GM12864 (cell line): ENCODE measurements around the gene ATRNL1.
"Not testable (repeated sequence)": the region's sequence is repeated elsewhere in the genome, so short reads cannot be mapped to it uniquely, and the experiment has no call there.

Experiments
- DNase-seq: peaks from one replicate; pipeline ENCODE4 v3.0.0-alpha.2; 2011; ENCODE audit warnings: low read depth
- H3K4me3 ChIP-seq: 2 replicates; pipeline ENCODE4 v1.5.1; 2011; ENCODE audit warnings: mild to moderate bottlenecking, low read depth, low read length, control low read depth
- CTCF ChIP-seq: IDR thresholded peaks from 2 replicates; pipeline ENCODE4 v1.5.1; 2011; ENCODE audit warnings: low read depth, mild to moderate bottlenecking, moderate library complexity, low read length, control low read depth, inconsistent platforms; ENCODE audit errors: missing control alignments

Gene ATRNL1

GRCh38 chr10:115456812-115457211 is 363.6 kb downstream of the ATRNL1 start:
- DNase-seq: no peak
- TF ChIP-seq CTCF: no peak
- no peak overlapping the region for H3K4me3 ChIP-seq

- no peak overlapping the region for H3K4me3 ChIP-seq
- DNase-seq: no peak
- TF ChIP-seq CTCF: no peak
Measured at GRCh38 chr10:115483294-115483693, 390.1 kb downstream of the ATRNL1 start.

GRCh38 chr10:115491526-115492140 is 398.5 kb downstream of the ATRNL1 start:
- no peak for TF ChIP-seq CTCF
- H3K4me3 ChIP-seq: no peak overlapping the region
- no peak for DNase-seq

- no peak for DNase-seq
- TF ChIP-seq CTCF: no peak
- no peak overlapping the region for H3K4me3 ChIP-seq
Measured at GRCh38 chr10:115503546-115503945, 410.4 kb downstream of the ATRNL1 start.

GRCh38 chr10:115514895-115515294 is 421.7 kb downstream of the ATRNL1 start:
- DNase-seq: no peak
- no peak for TF ChIP-seq CTCF
- H3K4me3 ChIP-seq: no peak overlapping the region

GRCh38 chr10:115525141-115525540 is 432.0 kb downstream of the ATRNL1 start:
- no peak for TF ChIP-seq CTCF
- no peak for DNase-seq
- H3K4me3 ChIP-seq: no peak overlapping the region

GRCh38 chr10:115527682-115528081 is 434.5 kb downstream of the ATRNL1 start:
- H3K4me3 ChIP-seq, DNase-seq: not testable (repeated sequence)

GRCh38 chr10:115536401-115536800 is 443.2 kb downstream of the ATRNL1 start:
- H3K4me3 ChIP-seq, DNase-seq: not testable (repeated sequence)
